Measurements from ENCODE around the gene DNAL1. TPM values are rescaled to one million over a fixed set of nuclear protein-coding genes. Genes with fewer than 3 reads are reported as not detected.

The DNAL1 gene
- total and polyA plus RNA-seq, 10 donors: 2.2 to 15.4 (median 6.1) TPM

DNA sequence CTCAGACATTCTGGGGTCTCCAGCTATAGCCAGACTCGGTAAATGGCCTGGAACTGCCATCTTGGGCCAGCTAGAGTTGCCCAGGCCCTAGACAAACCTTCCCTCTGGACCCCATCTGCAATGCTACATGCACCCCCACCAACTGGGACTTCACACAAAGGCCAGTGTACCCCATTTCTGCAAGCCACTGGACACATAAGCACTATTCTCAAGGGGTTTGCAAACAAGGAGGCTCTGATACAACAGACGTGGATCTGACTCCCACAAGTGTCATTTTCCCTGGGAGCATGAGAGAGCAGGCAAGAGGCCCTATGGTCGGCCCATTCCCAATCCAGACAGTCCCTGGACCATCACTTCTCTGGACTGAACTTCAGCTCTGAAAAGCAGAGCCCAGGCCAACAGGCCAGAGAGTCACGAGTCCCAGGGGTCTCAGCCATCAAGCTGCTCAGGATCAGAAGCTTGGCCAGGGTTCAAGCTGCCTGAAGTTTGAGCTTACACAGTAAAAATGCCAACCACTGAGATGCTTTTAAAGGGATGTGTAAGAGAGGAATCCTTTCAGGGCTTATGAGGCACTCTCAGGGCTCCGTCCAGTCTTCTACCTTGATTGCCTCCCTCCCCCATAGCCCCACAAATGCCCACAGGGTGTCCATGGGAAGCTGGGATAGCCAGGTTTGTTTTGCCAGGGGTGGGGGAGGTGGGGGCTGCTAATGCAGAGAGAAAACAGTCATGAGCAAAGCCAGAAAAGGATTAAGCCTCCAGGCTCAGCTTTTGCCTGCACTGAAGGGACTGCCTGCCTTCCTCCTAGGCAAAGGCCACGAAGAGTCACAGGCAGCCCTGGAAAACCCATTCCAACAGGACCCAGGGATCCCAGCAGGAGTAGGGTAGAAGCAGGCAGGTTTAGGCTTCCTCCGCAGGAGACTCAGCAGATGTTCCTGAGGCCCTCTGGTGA, 101.1 kb downstream of the DNAL1 start:
- intact Hi-C loops (cut with DNase I; ENCODE audit: low total_unique reads): no loop called here
- 63 to 86% (median 75%) methylated on average over 6 to 7 of the region's 7 CpGs for WGBS, 5 donors
- H3K27me3 ChIP-seq (replicated peaks in 1 of 7): no peaks in the 10 kb centered on the region
- TF ChIP-seq POLR2A (IDR thresholded peaks at IDR 0.05): no peak
- no peak for TF ChIP-seq CTCF (IDR thresholded peaks at IDR 0.05 in 8 of 11, conservative IDR thresholded peaks at IDR 0.05 in 3 of 11)
- no peak for TF ChIP-seq POLR2AphosphoS5 (IDR thresholded peaks at IDR 0.05)
- peak overlapping the region in 1 of 8 donors; percentile 18 for H3K4me3 ChIP-seq
- peak overlapping the region; percentile 30 to 97 (median 84) for H3K27ac ChIP-seq
- no peaks in the 10 kb centered on the region for H3K9me3 ChIP-seq
- peaks cover 0 to 5% (median 0%) of the 10 kb centered on the region in 6 donors for H3K36me3 ChIP-seq
- peaks cover 95 to 100% (median 100%) of the 10 kb centered on the region in 6 donors for H3K4me1 ChIP-seq
- peak; percentile 40 for DNase-seq

GRCh38 chr14:73746520-73747378, 102.0 kb downstream of the DNAL1 start:
- peak overlapping the region in 1 of 8 donors; percentile 18 for H3K4me3 ChIP-seq
- intact Hi-C loops (cut with DNase I; ENCODE audit: low total_unique reads): no loop called here
- TF ChIP-seq POLR2A (IDR thresholded peaks at IDR 0.05): no peak
- no peak for TF ChIP-seq CTCF (IDR thresholded peaks at IDR 0.05 in 8 of 11, conservative IDR thresholded peaks at IDR 0.05 in 3 of 11)
- peak in 2 of 3 donors; percentile 29 to 48 for TF ChIP-seq POLR2AphosphoS5 (IDR thresholded peaks at IDR 0.05)
- H3K9me3 ChIP-seq: no peaks in the 10 kb centered on the region
- H3K36me3 ChIP-seq: peaks cover 0 to 5% (median 0%) of the 10 kb centered on the region in 6 donors
- H3K4me1 ChIP-seq: peaks cover 95 to 100% (median 100%) of the 10 kb centered on the region in 6 donors
- no peaks in the 10 kb centered on the region for H3K27me3 ChIP-seq (replicated peaks in 1 of 7)
- H3K27ac ChIP-seq: peak overlapping the region; percentile 23 to 97 (median 84)
- WGBS, 5 donors: 40 to 53% (median 46%) methylated on average over 6 of the region's 6 CpGs
- DNase-seq: peak; percentile 67

- Histone ChIP-seq H3K36me3 (peaks cover 0 to 5% (median 0%) of the 10 kb centered on the region in 6 donors), H3K4me1 (peaks cover 95 to 100% (median 100%) of the 10 kb centered on the region in 6 donors)
- intact Hi-C loops (cut with DNase I; ENCODE audit: low total_unique reads): no loop called here
Measured at GRCh38 chr14:73747379-73748211, 102.8 kb downstream of the DNAL1 start.

More at GRCh38 chr14:73747379-73748211, 102.8 kb downstream of the DNAL1 start:
- Histone ChIP-seq H3K27ac (peak overlapping the region in 6 of 8 donors; percentile 38 to 97 (median 86)), H3K9me3 (no peaks in the 10 kb centered on the region), H3K4me3 (no peak overlapping the region), H3K27me3 (replicated peaks in 1 of 7) (no peaks in the 10 kb centered on the region)
- TF ChIP-seq POLR2AphosphoS5 (IDR thresholded peaks at IDR 0.05) (no peak), POLR2A (IDR thresholded peaks at IDR 0.05) (no peak), CTCF (IDR thresholded peaks at IDR 0.05 in 8 of 11, conservative IDR thresholded peaks at IDR 0.05 in 3 of 11) (no peak)
- WGBS, 5 donors: 53 to 71% (median 66%) methylated on average over 8 to 9 of the region's 9 CpGs
- DNase-seq: peak; percentile 42
